Endometrium (tissue), 2 donors: ENCODE results near the gene ASB1.
A peak's percentile ranks its signal among the peaks of the same experiment; 100 is the strongest.

Experiments
- FAIRE-seq: peaks from 2 replicates; lab custom pipeline; 2012; peaks lifted over from hg19 to GRCh38; lab: Jason Lieb, UNC
- donor health status: control.
- donor health status: control.

The ASB1 gene

GRCh38 chr2:238426568-238427434 is at the start of gene ASB1:
ASB1 (plus strand) TSS chr2:238426927; CDS start chr2:238427071, 144 bp downstream.
- no peak for FAIRE-seq

GRCh38 chr2:238378230-238379095 is 48.3 kb upstream of the ASB1 start:
- FAIRE-seq, result peak; percentile 4

- FAIRE-seq, result no peak
Measured at GRCh38 chr2:238379096-238379810, 47.5 kb upstream of the ASB1 start.

GRCh38 chr2:238380336-238380735 is 46.4 kb upstream of the ASB1 start:
- no peak for FAIRE-seq

GRCh38 chr2:238380785-238381184 is 45.9 kb upstream of the ASB1 start:
- FAIRE-seq, result peak; percentile 51

- FAIRE-seq, result no peak
Measured at GRCh38 chr2:238381341-238382115, 45.2 kb upstream of the ASB1 start.

GRCh38 chr2:238382381-238382781 is 44.3 kb upstream of the ASB1 start:
- no peak for FAIRE-seq

GRCh38 chr2:238383135-238383534 is 43.6 kb upstream of the ASB1 start:
- no peak for FAIRE-seq

- no peak for FAIRE-seq
Measured at GRCh38 chr2:238383743-238384380, 42.9 kb upstream of the ASB1 start.

GRCh38 chr2:238387332-238387731 is 39.4 kb upstream of the ASB1 start:
- FAIRE-seq, result no peak

- FAIRE-seq, result no peak
Measured at GRCh38 chr2:238388794-238389193, 37.9 kb upstream of the ASB1 start.

- no peak for FAIRE-seq
Measured at GRCh38 chr2:238389988-238390589, 36.6 kb upstream of the ASB1 start.

- FAIRE-seq, result no peak
Measured at GRCh38 chr2:238391042-238391689, 35.6 kb upstream of the ASB1 start.

- FAIRE-seq, result no peak
Measured at GRCh38 chr2:238396663-238397062, 30.1 kb upstream of the ASB1 start.

GRCh38 chr2:238397356-238397755 is 29.4 kb upstream of the ASB1 start:
- no peak for FAIRE-seq

- no peak for FAIRE-seq
Measured at GRCh38 chr2:238398577-238398976, 28.1 kb upstream of the ASB1 start.

GRCh38 chr2:238399094-238399493 is 27.6 kb upstream of the ASB1 start:
- no peak for FAIRE-seq

GRCh38 chr2:238401551-238401950 is 25.2 kb upstream of the ASB1 start:
- no peak for FAIRE-seq

- FAIRE-seq, result no peak
Measured at GRCh38 chr2:238403632-238404405, 22.9 kb upstream of the ASB1 start.
